ENCODE results near the gene CHRM4.

The CHRM4 gene

GRCh38 chr11:46367244-46367915 is 24.2 kb downstream of the CHRM4 start:
- peak; percentile 84 for DNase-seq (ENCODE audit: low spot score)

- no peak for DNase-seq (ENCODE audit: low spot score)
Observed at GRCh38 chr11:46366661-46367161, 24.9 kb downstream of the CHRM4 start.

- DNase-seq (ENCODE audit: low spot score) = no peak
Observed at GRCh38 chr11:46366260-46366659, 25.3 kb downstream of the CHRM4 start.

- no peak for DNase-seq (ENCODE audit: low spot score)
Observed at GRCh38 chr11:46364791-46365190, 26.8 kb downstream of the CHRM4 start.

- no peak for DNase-seq (ENCODE audit: low spot score)
Observed at GRCh38 chr11:46364056-46364455, 27.5 kb downstream of the CHRM4 start.

GRCh38 chr11:46363455-46364005 is 28.0 kb downstream of the CHRM4 start:
- no peak for DNase-seq (ENCODE audit: low spot score)

- no peak for DNase-seq (ENCODE audit: low spot score)
Observed at GRCh38 chr11:46363031-46363407, 28.6 kb downstream of the CHRM4 start.

GRCh38 chr11:46362156-46363030 is 29.2 kb downstream of the CHRM4 start:
- no peak for DNase-seq (ENCODE audit: low spot score)

- no peak for DNase-seq (ENCODE audit: low spot score)
Observed at GRCh38 chr11:46361283-46362155, 30.1 kb downstream of the CHRM4 start.

- DNase-seq (ENCODE audit: low spot score) = no peak
Observed at GRCh38 chr11:46360878-46361277, 30.7 kb downstream of the CHRM4 start.

- DNase-seq (ENCODE audit: low spot score) = no peak
Observed at GRCh38 chr11:46359953-46360352, 31.6 kb downstream of the CHRM4 start.

- no peak for DNase-seq (ENCODE audit: low spot score)
Observed at GRCh38 chr11:46357483-46357936, 34.1 kb downstream of the CHRM4 start.

- no peak for DNase-seq (ENCODE audit: low spot score)
Observed at GRCh38 chr11:46356924-46357482, 34.6 kb downstream of the CHRM4 start.

- DNase-seq (ENCODE audit: low spot score) = no peak
Observed at GRCh38 chr11:46353698-46354097, 37.9 kb downstream of the CHRM4 start.

GRCh38 chr11:46352063-46352841 is 39.3 kb downstream of the CHRM4 start:
- DNase-seq (ENCODE audit: low spot score) = peak; percentile 80

GRCh38 chr11:46351606-46352005 is 40.0 kb downstream of the CHRM4 start:
- no peak for DNase-seq (ENCODE audit: low spot score)

- no peak for DNase-seq (ENCODE audit: low spot score)
Observed at GRCh38 chr11:46351148-46351547, 40.4 kb downstream of the CHRM4 start.

- no peak for DNase-seq (ENCODE audit: low spot score)
Observed at GRCh38 chr11:46350695-46351094, 40.9 kb downstream of the CHRM4 start.

GRCh38 chr11:46348566-46349401 is 42.8 kb downstream of the CHRM4 start:
- no peak for DNase-seq (ENCODE audit: low spot score)

Measured in D341Med (cell line).